ENCODE results near the gene TSSK2.

Gene TSSK2

DNA sequence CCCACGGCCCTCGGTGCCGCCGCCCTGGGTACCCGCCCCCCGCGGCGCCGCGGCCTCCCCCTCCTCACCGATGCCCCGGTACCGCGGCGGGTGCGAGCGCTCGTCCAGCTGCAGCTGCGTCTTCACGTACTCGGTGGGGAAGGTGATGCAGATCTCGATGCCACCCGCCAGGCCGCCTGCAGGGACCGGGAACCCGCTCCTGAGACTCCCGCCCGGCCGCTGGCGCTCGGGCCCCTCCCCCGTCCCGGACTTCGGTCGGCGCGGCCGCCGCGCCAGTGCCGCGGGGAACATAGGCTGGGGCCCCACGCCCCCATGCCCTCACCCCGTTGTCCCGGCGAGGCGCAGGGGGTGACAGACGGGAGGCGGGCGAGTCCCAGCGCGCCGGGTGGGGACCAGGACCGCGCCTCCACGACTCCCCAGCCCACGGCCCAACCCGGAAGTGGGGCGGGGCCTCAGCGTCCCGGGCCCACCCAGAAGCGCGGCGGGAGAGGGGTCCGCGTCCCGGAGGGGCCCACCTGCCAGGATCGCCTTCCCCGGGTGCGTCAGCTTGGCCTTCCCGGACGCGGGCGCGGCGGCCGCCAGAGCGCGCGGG is 47.1 kb downstream of the TSSK2 start:
- intact Hi-C loops (cut with DNase I), result loop anchor here (2.0 kb wide), 1 partner anchor 113 kb away; the partner anchor contains the start of gene CLTCL1
- peak in 3 of 10 donors; percentile 29 to 86 (median 42) for DNase-seq

GRCh38 chr22:19178657-19179496 is 47.8 kb downstream of the TSSK2 start, which contains the start of gene SLC25A1:
Gene SLC25A1 (minus strand): TSS chr22:19178736. CDS start chr22:19178673, 63 bp downstream.
- DNase-seq, result peak; percentile 83 to 99 (median 92)
- intact Hi-C loops (cut with DNase I), result loop anchor here (1.0 to 2.0 kb wide), 2 partner anchors 112 to 253 kb away; partner anchors contain the start of genes CLTCL1 and MRPL40

- DNase-seq, result peak; percentile 69 to 98 (median 77)
- intact Hi-C loops (cut with DNase I), result loop anchor here (1.0 to 10.0 kb wide), 3 partner anchors 65 to 253 kb away; partner anchors contain the start of genes CLTCL1 and MRPL40
These were observed 48.5 kb downstream of the TSSK2 start for GRCh38 chr22:19179497-19180048.

GRCh38 chr22:19180234-19180633 is 49.1 kb downstream of the TSSK2 start:
- DNase-seq, result peak in 1 of 10 donors; percentile 52
- intact Hi-C loops (cut with DNase I), result loop anchor here (10.0 kb wide), 1 partner anchor 65 kb away; no protein-coding TSS in a partner anchor

DNA sequence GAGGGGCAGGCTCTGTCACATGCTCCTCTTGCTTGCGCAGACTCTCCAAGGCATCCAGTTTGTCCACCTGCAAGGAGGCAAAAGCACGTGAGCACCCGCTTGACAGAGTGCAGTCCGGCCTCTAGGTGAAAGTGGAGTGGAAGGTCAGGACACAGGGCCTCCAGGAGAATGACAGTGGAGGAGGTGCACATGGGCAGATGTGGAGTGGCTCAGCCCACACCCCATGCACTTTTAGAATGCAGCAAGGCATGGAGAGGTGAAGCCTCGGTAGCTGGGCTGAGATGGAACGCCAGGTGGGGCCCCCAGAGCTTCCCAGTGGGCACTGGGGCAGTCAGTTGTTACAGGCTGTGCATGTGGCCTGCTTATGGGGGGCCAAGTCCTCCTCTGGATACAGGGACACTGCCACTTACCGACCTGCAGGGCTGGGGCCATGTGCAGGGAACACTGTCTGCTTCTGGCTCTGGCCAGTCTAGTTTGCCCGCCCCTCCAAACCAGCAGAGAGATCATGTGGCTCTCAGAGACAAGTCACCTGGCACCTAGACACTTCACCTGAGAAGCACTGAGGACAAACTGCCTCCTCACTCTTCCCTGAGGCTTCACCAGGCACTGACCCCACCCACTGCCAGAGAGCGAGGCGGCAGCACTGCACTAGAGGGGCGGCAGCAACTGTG is 49.8 kb downstream of the TSSK2 start:
- intact Hi-C loops (cut with DNase I), result loop anchor here (10.0 kb wide), 1 partner anchor 64 kb away; no protein-coding TSS in a partner anchor
- DNase-seq, result peak in 1 of 10 donors; percentile 73

DNA sequence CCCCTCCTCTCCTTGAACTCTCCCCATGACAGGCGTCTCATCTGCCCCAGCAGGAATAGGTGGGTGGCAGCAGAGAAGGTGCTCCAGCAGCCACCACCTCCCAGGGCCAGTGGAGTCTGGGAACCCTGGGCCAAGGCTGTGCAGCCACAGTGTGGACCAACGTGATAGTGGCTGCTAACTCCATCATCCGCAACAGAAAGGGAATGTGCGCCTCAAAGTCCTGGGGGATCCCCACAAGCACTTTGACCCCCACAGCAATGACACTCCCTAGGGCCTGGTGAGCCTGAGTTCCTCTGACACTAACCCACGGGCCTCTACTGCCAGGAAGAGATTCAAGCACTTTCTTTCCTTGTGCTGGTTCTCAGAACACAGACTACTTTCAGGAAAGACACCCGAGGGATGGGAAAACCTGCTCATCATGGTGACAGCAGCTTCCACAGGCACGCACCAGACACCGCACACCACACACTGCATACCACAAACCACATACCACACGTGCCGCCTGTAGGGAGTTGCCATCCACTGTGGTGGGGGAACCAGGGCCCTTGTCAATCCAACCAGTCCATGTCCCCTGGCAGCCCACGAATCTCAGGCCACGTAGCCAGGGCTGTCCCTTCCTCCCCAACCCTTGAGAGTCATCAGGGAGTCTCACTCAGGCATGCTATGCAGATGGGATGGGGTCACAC is 50.8 kb downstream of the TSSK2 start:
- intact Hi-C loops (cut with DNase I), result loop anchor here (10.0 kb wide), 1 partner anchor 63 kb away; no protein-coding TSS in a partner anchor
- DNase-seq, result peak in 1 of 10 donors; percentile 51

All from posterior cingulate gyrus (tissue), 11 donors.